ENCODE data around the gene MAP2K5. TPM values are rescaled to one million over a fixed set of nuclear protein-coding genes. Genes with fewer than 3 reads are reported as not detected.

The MAP2K5 gene
- total and polyA plus RNA-seq, 9 of the 15 experiments (the other 6 are each of a cell fraction or from before 2014, with no cell fraction given): 0.41 to 16.5 (median 7.5) TPM

DNA sequence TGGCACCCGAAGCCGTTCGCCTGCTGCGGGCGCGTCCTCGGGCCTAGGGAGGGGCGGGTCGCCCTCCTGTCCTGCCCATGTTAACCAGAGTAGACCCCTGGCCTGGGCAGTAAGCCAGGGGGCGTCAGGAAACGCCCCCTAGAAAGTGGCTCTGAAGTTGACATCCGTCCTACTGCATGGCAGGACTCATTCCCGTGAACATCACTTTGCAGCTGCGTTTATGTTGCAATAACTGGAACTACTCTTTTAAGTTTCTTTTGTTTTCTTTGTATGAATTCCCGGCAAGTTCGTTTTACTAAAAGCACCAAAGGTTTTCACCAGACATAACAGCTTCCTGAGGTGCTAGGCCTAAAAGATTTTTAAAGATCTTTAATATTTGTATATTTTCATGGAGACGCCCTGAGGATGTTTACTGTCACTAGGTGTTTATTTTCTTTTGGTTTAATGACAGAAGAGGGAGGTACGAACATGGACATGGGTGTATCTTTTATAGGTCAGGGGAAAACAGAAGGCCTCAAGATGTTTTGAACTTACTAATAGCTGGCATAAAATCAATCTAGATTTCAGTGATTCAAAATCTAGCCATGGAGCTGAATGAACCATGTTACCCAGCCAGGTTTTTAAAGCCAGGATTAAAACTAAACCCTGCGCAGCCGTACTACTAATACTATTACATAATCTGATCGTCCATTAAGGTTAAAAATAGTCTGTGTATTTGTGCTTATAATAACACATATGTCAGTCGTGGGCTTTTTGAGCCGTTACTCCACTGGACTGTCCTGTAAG lies 20.5 kb upstream of the MAP2K5 start (continued):
- TF ChIP-seq, protein P1, sequence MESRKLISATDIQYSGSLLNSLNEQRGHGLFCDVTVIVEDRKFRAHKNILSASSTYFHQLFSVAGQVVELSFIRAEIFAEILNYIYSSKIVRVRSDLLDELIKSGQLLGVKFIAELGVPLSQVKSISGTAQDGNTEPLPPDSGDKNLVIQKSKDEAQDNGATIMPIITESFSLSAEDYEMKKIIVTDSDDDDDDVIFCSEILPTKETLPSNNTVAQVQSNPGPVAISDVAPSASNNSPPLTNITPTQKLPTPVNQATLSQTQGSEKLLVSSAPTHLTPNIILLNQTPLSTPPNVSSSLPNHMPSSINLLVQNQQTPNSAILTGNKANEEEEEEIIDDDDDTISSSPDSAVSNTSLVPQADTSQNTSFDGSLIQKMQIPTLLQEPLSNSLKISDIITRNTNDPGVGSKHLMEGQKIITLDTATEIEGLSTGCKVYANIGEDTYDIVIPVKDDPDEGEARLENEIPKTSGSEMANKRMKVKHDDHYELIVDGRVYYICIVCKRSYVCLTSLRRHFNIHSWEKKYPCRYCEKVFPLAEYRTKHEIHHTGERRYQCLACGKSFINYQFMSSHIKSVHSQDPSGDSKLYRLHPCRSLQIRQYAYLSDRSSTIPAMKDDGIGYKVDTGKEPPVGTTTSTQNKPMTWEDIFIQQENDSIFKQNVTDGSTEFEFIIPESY (CRISPR knock-in tag; IDR thresholded peaks at IDR 0.05): no peak
- TF ChIP-seq, protein P2, sequence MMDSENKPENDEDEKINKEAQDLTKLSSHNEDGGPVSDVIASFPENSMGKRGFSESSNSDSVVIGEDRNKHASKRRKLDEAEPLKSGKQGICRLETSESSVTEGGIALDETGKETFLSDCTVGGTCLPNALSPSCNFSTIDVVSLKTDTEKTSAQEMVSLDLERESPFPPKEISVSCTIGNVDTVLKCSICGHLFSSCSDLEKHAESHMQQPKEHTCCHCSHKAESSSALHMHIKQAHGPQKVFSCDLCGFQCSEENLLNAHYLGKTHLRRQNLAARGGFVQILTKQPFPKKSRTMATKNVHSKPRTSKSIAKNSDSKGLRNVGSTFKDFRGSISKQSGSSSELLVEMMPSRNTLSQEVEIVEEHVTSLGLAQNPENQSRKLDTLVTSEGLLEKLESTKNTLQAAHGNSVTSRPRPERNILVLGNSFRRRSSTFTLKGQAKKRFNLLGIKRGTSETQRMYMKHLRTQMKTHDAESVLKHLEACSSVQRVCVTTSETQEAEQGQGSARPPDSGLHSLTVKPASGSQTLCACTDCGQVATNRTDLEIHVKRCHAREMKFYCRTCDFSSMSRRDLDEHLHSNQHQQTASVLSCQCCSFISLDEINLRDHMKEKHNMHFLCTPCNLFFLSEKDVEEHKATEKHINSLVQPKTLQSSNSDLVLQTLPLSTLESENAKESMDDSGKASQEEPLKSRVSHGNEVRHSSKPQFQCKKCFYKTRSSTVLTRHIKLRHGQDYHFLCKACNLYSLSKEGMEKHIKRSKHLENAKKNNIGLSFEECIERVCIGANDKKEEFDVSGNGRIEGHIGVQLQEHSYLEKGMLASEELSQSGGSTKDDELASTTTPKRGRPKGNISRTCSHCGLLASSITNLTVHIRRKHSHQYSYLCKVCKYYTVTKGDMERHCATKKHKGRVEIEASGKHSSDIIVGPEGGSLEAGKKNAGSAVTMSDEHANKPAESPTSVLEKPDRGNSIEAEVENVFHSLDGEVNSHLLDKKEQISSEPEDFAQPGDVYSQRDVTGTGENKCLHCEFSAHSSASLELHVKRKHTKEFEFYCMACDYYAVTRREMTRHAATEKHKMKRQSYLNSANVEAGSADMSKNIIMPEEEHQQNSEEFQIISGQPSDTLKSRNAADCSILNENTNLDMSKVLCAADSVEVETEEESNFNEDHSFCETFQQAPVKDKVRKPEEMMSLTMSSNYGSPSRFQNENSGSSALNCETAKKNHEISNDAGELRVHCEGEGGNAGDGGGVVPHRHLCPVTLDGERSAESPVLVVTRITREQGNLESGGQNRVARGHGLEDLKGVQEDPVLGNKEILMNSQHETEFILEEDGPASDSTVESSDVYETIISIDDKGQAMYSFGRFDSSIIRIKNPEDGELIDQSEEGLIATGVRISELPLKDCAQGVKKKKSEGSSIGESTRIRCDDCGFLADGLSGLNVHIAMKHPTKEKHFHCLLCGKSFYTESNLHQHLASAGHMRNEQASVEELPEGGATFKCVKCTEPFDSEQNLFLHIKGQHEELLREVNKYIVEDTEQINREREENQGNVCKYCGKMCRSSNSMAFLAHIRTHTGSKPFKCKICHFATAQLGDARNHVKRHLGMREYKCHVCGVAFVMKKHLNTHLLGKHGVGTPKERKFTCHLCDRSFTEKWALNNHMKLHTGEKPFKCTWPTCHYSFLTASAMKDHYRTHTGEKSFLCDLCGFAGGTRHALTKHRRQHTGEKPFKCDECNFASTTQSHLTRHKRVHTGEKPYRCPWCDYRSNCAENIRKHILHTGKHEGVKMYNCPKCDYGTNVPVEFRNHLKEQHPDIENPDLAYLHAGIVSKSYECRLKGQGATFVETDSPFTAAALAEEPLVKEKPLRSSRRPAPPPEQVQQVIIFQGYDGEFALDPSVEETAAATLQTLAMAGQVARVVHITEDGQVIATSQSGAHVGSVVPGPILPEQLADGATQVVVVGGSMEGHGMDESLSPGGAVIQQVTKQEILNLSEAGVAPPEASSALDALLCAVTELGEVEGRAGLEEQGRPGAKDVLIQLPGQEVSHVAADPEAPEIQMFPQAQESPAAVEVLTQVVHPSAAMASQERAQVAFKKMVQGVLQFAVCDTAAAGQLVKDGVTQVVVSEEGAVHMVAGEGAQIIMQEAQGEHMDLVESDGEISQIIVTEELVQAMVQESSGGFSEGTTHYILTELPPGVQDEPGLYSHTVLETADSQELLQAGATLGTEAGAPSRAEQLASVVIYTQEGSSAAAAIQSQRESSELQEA (IDR thresholded peaks at IDR 0.05; ENCODE audit: low read depth): no peak
- TF ChIP-seq MTF1 (CRISPR knock-in tag; IDR thresholded peaks at IDR 0.05; ENCODE audit: borderline replicate concordance) (no peak), SAP30 (IDR thresholded peaks at IDR 0.05; ENCODE audit: borderline replicate concordance, insufficient read depth, low read depth, low read length, poor library complexity, severe bottlenecking) (peak; percentile 1), GATAD2B (IDR thresholded peaks at IDR 0.05; ENCODE audit: borderline replicate concordance) (peak; percentile 34; the same call in 1 of the 2 replicates), SP1 (CRISPR knock-in tag; IDR thresholded peaks at IDR 0.05) (peak; percentile 39; the same call in 1 of the 2 replicates), POLR2AphosphoS2 (IDR thresholded peaks at IDR 0.05; ENCODE audit: low read length) (no peak), CTBP1 (IDR thresholded peaks at IDR 0.05; ENCODE audit: borderline replicate concordance) (no peak), CHD2 (IDR thresholded peaks at IDR 0.05; ENCODE audit: low read depth, low read length) (no peak), ZNF589 (CRISPR knock-in tag; IDR thresholded peaks at IDR 0.05; ENCODE audit: low read depth) (no peak), NRF1 (conservative IDR thresholded peaks at IDR 0.05 in 1 of 2, IDR thresholded peaks at IDR 0.05 in 1 of 2) (peak; percentile 79 to 81), ZNF785 (CRISPR knock-in tag; IDR thresholded peaks at IDR 0.05) (no peak)
- TF ChIP-seq, protein P3, sequence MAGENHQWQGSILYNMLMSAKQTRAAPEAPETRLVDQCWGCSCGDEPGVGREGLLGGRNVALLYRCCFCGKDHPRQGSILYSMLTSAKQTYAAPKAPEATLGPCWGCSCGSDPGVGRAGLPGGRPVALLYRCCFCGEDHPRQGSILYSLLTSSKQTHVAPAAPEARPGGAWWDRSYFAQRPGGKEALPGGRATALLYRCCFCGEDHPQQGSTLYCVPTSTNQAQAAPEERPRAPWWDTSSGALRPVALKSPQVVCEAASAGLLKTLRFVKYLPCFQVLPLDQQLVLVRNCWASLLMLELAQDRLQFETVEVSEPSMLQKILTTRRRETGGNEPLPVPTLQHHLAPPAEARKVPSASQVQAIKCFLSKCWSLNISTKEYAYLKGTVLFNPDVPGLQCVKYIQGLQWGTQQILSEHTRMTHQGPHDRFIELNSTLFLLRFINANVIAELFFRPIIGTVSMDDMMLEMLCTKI (IDR thresholded peaks at IDR 0.05; ENCODE audit: partially characterized antibody): no peak
- TF ChIP-seq, protein P4, sequence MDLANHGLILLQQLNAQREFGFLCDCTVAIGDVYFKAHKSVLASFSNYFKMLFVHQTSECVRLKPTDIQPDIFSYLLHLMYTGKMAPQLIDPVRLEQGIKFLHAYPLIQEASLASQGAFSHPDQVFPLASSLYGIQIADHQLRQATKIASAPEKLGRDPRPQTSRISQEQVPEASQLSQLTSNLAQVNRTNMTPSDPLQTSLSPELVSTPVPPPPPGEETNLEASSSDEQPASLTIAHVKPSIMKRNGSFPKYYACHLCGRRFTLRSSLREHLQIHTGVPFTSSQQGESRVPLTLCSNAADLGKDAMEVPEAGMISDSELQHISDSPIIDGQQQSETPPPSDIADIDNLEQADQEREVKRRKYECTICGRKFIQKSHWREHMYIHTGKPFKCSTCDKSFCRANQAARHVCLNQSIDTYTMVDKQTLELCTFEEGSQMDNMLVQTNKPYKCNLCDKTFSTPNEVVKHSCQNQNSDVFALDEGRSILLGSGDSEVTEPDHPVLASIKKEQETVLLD (IDR thresholded peaks at IDR 0.05): no peak
